ENCODE results near the gene CAMTA1.

The CAMTA1 gene

GRCh38 chr1:7606096-7606495 lies 820.8 kb downstream of the CAMTA1 start:
- no peak overlapping the region for H3K4me3 Mint-ChIP-seq
- H3K9me3 Mint-ChIP-seq, result no peaks in the 10 kb centered on the region
- peaks cover 26% of the 10 kb centered on the region for H3K27me3 Mint-ChIP-seq
- no peak overlapping the region for H3K27ac Mint-ChIP-seq
- no peaks in the 10 kb centered on the region for H3K36me3 Mint-ChIP-seq (ENCODE audit: low read depth)
- no peak for DNase-seq
- H3K4me1 Mint-ChIP-seq (ENCODE audit: low read depth), result no peaks in the 10 kb centered on the region

- no peaks in the 10 kb centered on the region for H3K9me3 Mint-ChIP-seq
- H3K4me3 Mint-ChIP-seq, result no peak overlapping the region
- H3K36me3 Mint-ChIP-seq (ENCODE audit: low read depth), result no peaks in the 10 kb centered on the region
- no peaks in the 10 kb centered on the region for H3K4me1 Mint-ChIP-seq (ENCODE audit: low read depth)
- H3K27ac Mint-ChIP-seq, result no peak overlapping the region
- peaks cover 27% of the 10 kb centered on the region for H3K27me3 Mint-ChIP-seq
- no peak for DNase-seq
These were observed 821.8 kb downstream of the CAMTA1 start for GRCh38 chr1:7607097-7607496.

GRCh38 chr1:7608628-7609305 lies 823.5 kb downstream of the CAMTA1 start:
- no peaks in the 10 kb centered on the region for H3K9me3 Mint-ChIP-seq
- H3K4me1 Mint-ChIP-seq (ENCODE audit: low read depth), result no peaks in the 10 kb centered on the region
- no peak overlapping the region for H3K27ac Mint-ChIP-seq
- DNase-seq, result no peak
- no peak overlapping the region for H3K4me3 Mint-ChIP-seq
- H3K27me3 Mint-ChIP-seq, result peaks cover 29% of the 10 kb centered on the region
- no peaks in the 10 kb centered on the region for H3K36me3 Mint-ChIP-seq (ENCODE audit: low read depth)

- H3K4me3 Mint-ChIP-seq, result no peak overlapping the region
- peaks cover 26% of the 10 kb centered on the region for H3K27me3 Mint-ChIP-seq
- H3K9me3 Mint-ChIP-seq, result no peaks in the 10 kb centered on the region
- H3K4me1 Mint-ChIP-seq (ENCODE audit: low read depth), result no peaks in the 10 kb centered on the region
- no peaks in the 10 kb centered on the region for H3K36me3 Mint-ChIP-seq (ENCODE audit: low read depth)
- no peak overlapping the region for H3K27ac Mint-ChIP-seq
- no peak for DNase-seq
These were observed 824.2 kb downstream of the CAMTA1 start for GRCh38 chr1:7609311-7609994.

- no peak for DNase-seq
- H3K4me1 Mint-ChIP-seq (ENCODE audit: low read depth), result no peaks in the 10 kb centered on the region
- peaks cover 26% of the 10 kb centered on the region for H3K27me3 Mint-ChIP-seq
- no peak overlapping the region for H3K27ac Mint-ChIP-seq
- H3K4me3 Mint-ChIP-seq, result no peak overlapping the region
- no peaks in the 10 kb centered on the region for H3K36me3 Mint-ChIP-seq (ENCODE audit: low read depth)
- H3K9me3 Mint-ChIP-seq, result no peaks in the 10 kb centered on the region
These were observed 825.0 kb downstream of the CAMTA1 start for GRCh38 chr1:7610106-7610731.

GRCh38 chr1:7610936-7611335 lies 825.7 kb downstream of the CAMTA1 start:
- no peak overlapping the region for H3K4me3 Mint-ChIP-seq
- peaks cover 20% of the 10 kb centered on the region for H3K27me3 Mint-ChIP-seq
- H3K9me3 Mint-ChIP-seq, result no peaks in the 10 kb centered on the region
- no peaks in the 10 kb centered on the region for H3K36me3 Mint-ChIP-seq (ENCODE audit: low read depth)
- no peak overlapping the region for H3K27ac Mint-ChIP-seq
- DNase-seq, result no peak
- H3K4me1 Mint-ChIP-seq (ENCODE audit: low read depth), result no peaks in the 10 kb centered on the region

GRCh38 chr1:7611421-7612010 lies 826.3 kb downstream of the CAMTA1 start:
- H3K27me3 Mint-ChIP-seq, result peaks cover 14% of the 10 kb centered on the region

GRCh38 chr1:7613106-7613850 lies 828.0 kb downstream of the CAMTA1 start:
- Mint-ChIP-seq H3K27me3 (peaks cover 3% of the 10 kb centered on the region), H3K4me1 (ENCODE audit: low read depth) (no peaks in the 10 kb centered on the region), H3K27ac (no peak overlapping the region), H3K36me3 (ENCODE audit: low read depth) (no peaks in the 10 kb centered on the region), H3K4me3 (no peak overlapping the region), H3K9me3 (no peaks in the 10 kb centered on the region)
- no peak for DNase-seq

More at GRCh38 chr1:7611421-7612010, 826.3 kb downstream of the CAMTA1 start:
- H3K9me3 Mint-ChIP-seq, result no peaks in the 10 kb centered on the region
- no peak overlapping the region for H3K27ac Mint-ChIP-seq
- H3K4me1 Mint-ChIP-seq (ENCODE audit: low read depth), result no peaks in the 10 kb centered on the region
- H3K4me3 Mint-ChIP-seq, result no peak overlapping the region
- DNase-seq, result no peak
- H3K36me3 Mint-ChIP-seq (ENCODE audit: low read depth), result no peaks in the 10 kb centered on the region

GRCh38 chr1:7613851-7614205 lies 828.6 kb downstream of the CAMTA1 start:
- H3K4me1 Mint-ChIP-seq (ENCODE audit: low read depth), result no peaks in the 10 kb centered on the region
- no peaks in the 10 kb centered on the region for H3K9me3 Mint-ChIP-seq
- H3K27ac Mint-ChIP-seq, result no peak overlapping the region
- H3K4me3 Mint-ChIP-seq, result no peak overlapping the region
- DNase-seq, result no peak
- peaks cover 3% of the 10 kb centered on the region for H3K27me3 Mint-ChIP-seq
- no peaks in the 10 kb centered on the region for H3K36me3 Mint-ChIP-seq (ENCODE audit: low read depth)

- DNase-seq, result no peak
- Mint-ChIP-seq H3K4me1 (ENCODE audit: low read depth) (no peaks in the 10 kb centered on the region), H3K4me3 (no peak overlapping the region), H3K27ac (no peak overlapping the region), H3K36me3 (ENCODE audit: low read depth) (no peaks in the 10 kb centered on the region), H3K27me3 (peaks cover 3% of the 10 kb centered on the region), H3K9me3 (no peaks in the 10 kb centered on the region)
These were observed 829.4 kb downstream of the CAMTA1 start for GRCh38 chr1:7614576-7615074.

- no peaks in the 10 kb centered on the region for H3K36me3 Mint-ChIP-seq (ENCODE audit: low read depth)
- DNase-seq, result no peak
- peaks cover 3% of the 10 kb centered on the region for H3K27me3 Mint-ChIP-seq
- no peaks in the 10 kb centered on the region for H3K4me1 Mint-ChIP-seq (ENCODE audit: low read depth)
- no peaks in the 10 kb centered on the region for H3K9me3 Mint-ChIP-seq
- no peak overlapping the region for H3K27ac Mint-ChIP-seq
- H3K4me3 Mint-ChIP-seq, result no peak overlapping the region
These were observed 829.9 kb downstream of the CAMTA1 start for GRCh38 chr1:7615138-7615537.

- peaks cover 12% of the 10 kb centered on the region for H3K27me3 Mint-ChIP-seq
- H3K27ac Mint-ChIP-seq, result no peak overlapping the region
- DNase-seq, result peak; percentile 38
- H3K36me3 Mint-ChIP-seq (ENCODE audit: low read depth), result no peaks in the 10 kb centered on the region
- no peaks in the 10 kb centered on the region for H3K4me1 Mint-ChIP-seq (ENCODE audit: low read depth)
- H3K4me3 Mint-ChIP-seq, result no peak overlapping the region
- H3K9me3 Mint-ChIP-seq, result no peaks in the 10 kb centered on the region
These were observed 831.0 kb downstream of the CAMTA1 start for GRCh38 chr1:7616076-7616832.

- Mint-ChIP-seq H3K36me3 (ENCODE audit: low read depth) (no peaks in the 10 kb centered on the region), H3K4me3 (no peak overlapping the region), H3K27ac (no peak overlapping the region), H3K9me3 (no peaks in the 10 kb centered on the region), H3K27me3 (peaks cover 12% of the 10 kb centered on the region), H3K4me1 (ENCODE audit: low read depth) (no peaks in the 10 kb centered on the region)
- DNase-seq, result no peak
These were observed 831.7 kb downstream of the CAMTA1 start for GRCh38 chr1:7616953-7617352.

GRCh38 chr1:7617826-7618225 lies 832.6 kb downstream of the CAMTA1 start:
- H3K4me1 Mint-ChIP-seq (ENCODE audit: low read depth), result no peaks in the 10 kb centered on the region
- H3K4me3 Mint-ChIP-seq, result no peak overlapping the region
- no peak for DNase-seq
- H3K27me3 Mint-ChIP-seq, result peaks cover 18% of the 10 kb centered on the region
- no peaks in the 10 kb centered on the region for H3K9me3 Mint-ChIP-seq
- H3K36me3 Mint-ChIP-seq (ENCODE audit: low read depth), result no peaks in the 10 kb centered on the region
- H3K27ac Mint-ChIP-seq, result no peak overlapping the region
